Measurements from ENCODE around the gene SLC7A14. TPM values are rescaled to one million over a fixed set of nuclear protein-coding genes. Genes with fewer than 3 reads are reported as not detected.

The SLC7A14 gene
- total RNA-seq, 1 donor from 2014 or later, result not detected

DNA sequence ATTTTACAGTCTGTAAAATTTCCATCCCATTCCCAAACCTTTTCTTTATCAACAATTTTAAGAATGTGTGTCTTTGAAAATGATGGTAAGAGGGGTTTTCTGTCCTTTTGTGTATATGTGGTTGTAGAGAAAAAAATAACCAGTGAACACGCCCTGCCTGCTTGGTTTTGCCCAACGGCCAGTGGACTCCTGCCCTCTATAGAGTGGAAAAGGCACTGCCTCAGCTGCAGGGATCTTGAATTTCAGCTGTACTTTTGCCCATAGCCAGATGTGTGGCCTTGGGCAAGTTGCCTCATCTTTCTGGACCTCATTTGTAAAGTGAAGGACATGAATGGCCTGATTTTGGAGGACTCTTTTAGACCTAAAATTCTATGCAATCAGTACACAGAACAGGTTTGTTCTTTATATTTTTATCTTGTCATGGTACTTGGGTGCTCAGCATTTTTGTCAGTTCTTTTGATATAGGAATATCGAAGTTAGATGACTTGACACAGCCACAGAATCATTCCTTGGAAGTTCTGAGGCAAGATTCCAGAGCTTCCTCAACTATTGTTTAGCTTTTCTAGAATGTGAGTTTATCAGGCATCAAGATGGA, 86.2 kb downstream of the SLC7A14 start:
- intact Hi-C loops (cut with micrococcal nuclease), result no loop called here

DNA sequence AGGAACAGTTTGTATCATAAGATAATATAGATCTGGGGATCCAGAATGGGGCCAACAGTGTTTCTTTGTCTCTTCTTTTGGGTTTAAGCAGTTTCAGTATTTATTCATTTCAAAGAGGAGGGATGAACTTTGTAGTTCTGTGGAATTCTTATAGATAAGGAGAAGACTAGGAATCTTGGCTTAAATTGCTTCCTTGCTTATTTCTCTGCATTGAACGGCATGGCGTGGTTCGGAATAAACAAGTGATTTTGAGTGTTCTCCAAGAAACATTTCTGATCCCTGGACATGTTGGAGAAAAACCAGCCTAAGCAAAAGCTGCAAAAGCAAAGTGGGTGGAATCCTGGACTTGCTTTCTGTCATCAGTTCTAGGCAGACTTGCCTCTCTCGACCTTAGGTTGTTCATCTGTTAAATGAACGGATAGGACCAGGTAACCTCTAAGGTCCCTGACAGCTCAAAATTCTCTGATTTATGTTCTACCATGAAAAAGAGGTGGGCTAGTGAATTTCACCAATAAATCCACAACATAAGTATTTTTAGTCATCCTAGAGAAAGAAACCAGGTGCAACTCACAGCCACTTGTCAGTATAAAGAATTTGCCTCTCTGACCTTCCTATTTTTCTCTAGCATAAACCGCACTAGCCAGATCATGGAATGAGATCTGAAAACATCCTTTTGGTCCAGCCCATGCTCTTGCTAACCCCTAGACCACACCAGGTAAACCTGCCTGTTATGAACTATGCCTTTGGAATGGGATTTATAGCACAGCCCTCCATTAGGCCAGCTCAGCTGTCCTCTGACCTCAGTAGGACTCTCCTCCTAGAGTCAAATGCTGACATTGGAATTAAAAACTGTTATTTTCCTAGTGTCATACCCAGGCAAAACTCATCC, 88.4 kb downstream of the SLC7A14 start:
- intact Hi-C loops (cut with micrococcal nuclease), result no loop called here

DNA sequence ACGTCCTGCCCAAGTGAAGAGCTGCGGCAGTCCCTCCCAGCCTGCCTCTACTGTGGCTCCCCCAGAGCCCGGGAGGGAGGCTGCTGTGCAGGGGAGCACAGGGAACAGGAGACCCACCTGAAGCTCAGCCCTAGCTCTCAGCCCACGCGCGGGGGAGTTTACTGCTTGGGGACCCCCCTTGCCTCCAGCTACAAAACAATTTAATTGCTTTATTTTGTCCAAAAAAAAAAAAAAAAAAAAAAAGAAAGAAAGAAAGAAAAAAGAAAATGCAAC, 89.1 kb downstream of the SLC7A14 start:
- intact Hi-C loops (cut with micrococcal nuclease), result no loop called here

DNA sequence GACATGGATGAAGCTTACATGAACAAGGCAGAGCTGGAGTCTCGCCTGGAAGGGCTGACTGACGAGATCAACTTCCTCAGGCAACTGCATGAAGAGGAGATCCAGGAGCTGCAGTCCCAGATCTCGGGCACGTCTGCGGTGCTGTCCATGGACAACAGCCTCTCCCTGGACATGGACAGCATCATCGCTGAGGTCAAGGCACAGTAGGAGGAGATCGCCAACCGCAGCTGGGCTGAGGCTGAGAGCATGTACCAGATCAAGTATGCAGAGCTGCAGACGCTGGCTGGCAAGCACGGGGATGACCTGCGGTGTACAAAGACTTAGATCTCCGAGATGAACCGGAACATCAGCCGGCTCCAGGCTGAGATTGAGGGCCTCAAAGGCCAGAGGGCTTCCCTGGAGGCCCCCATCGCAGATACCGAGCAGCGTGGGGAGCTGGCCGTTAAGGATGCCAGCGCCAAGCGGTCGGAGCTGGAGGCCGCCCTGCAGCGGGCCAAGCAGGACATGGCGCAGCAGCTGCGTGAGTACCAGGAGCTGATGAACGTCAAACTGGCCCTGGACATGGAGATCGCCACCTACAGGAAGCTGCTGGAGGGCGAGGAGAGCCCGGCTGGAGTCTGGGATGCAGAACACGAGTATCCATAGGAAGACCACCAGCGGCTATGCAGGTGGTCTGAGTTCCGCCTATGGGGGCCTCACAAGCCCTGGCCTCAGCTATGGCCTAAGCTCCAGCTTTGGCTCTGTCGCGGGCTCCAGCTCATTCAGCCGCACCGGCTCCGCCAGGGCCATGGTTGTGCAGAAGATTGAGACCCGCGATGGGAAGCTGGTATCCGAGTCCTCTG, 89.6 kb downstream of the SLC7A14 start:
- intact Hi-C loops (cut with micrococcal nuclease), result no loop called here

DNA sequence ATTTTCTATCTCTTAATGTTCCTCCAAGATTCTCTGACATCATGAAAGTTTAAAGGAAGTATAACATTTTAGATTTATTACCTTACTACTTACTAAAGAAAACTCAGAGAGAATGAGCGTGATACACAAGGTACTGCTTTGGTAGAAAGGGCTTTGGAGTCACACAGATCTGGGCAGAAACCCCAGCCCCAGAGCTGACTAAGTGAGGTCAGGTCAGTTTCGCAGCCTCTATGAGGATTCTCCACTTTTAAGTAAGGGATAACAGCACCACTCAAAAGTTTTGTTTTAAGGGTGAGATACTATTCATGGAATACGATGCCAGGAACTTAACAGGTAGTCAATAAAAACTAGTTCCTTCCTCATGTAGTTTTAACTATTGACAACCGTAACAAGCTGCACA, 91.1 kb downstream of the SLC7A14 start:
- intact Hi-C loops (cut with micrococcal nuclease), result no loop called here

DNA sequence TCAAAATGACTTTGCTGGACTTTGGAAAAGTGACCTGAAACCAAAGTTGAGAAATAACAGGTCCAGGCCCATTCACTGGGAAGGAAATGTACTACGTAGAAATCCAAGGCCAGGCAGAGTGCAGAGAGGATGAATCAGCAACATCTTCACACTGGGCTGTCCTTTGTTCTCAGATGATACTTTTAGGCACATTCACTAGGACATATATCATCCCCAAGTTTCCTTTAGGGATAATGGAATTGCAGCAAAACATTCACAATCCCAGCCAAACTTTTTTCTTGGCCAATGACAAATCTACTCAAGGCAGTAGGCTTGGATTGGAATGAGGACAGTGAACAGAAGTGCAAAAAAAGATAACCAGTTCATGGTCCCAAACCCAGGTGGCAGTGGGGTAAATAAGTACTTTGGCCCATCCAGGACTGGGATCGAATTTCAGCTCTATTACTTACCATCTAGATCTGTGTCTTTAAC, 92.1 kb downstream of the SLC7A14 start:
- intact Hi-C loops (cut with micrococcal nuclease), result no loop called here

DNA sequence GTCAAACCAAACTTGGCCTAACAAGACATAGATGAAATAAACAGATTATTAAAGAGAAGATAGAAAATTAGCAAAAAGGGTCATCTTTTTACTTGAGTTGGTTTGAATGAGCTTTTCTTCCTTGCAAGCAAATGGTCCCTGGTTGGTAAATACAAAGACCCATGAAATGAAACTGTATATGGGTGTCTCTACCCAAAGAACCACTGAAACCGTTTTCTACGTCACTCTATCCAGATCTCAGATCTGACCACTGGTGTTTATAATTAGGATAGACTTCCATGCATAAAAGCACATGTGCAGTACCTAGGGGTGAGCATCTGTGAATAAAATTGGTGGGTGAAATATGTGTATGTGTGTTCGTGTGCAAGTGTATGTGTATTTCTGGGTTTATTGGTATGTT, 94.0 kb downstream of the SLC7A14 start:
- intact Hi-C loops (cut with micrococcal nuclease), result no loop called here

DNA sequence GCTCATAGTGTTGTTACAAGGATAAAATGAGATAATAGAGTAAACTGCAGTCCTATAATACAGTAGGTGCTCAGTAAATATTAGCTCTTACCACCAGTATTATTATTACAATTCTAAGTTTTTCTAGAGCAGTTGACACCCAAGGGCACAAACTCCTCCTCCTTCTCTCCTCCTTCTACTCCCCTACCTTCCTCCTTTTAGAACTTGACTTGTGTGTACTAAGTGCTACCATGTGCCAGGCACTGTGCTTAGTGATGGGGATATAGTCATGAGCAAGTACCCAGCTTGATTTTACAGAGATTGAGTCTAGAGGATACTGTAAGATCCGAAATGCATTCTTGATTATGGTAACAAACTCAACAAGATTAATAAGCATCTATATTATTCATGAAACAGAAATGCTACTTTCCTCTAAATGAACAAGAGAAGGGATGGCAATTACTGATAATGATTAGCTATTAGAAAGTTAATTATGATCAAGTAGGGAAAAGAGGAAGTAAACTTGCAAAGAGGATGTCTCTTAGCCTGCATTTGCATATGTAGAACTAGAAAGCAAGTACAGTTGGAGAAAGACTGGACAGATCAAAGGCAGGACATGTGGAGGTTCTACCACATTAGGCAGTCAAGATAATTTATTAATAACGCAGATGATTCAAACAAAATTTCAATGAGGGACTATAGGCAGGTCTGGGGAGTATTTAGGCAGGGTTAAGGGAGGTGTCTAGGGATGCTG, 94.9 kb downstream of the SLC7A14 start:
- intact Hi-C loops (cut with micrococcal nuclease), result no loop called here

DNA sequence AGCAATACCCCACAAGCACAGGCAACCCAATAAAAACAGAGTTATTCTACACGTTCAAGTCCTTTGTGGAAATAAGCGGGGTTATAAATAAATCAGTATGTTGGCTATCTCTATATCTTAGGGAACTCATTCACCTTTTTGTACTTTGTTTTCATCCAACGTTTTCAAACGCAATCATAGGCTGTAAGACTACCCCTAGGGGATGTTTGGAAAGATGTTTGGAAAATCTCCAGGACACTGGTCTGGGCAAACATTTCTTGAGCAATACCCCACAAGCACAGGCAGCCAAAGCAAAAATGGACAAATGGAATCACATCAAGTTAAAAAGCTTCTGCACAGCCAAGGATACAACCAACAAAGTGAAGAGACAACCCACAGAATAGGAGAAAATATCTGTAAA, 97.1 kb downstream of the SLC7A14 start:
- intact Hi-C loops (cut with micrococcal nuclease), result no loop called here

DNA sequence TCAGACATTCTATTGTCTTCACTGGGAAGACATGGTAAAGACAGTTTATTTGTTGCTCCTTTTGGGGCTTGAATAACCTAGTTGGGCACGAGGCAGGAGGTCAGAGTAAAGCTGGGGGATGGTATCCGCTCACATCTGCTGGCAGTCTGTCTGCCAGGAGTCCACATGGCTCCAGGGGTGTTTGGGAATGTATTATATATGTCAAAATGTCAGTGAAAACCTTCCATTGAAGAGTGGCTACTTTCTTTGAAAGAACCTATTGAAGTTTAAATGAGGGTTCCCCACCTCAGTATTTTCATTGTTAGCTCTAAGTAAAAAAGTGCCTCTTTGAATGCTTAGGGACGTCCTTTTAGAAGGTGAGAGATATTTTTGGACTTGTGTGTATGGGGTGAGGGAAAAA, 98.8 kb downstream of the SLC7A14 start:
- intact Hi-C loops (cut with micrococcal nuclease), result no loop called here

DNA sequence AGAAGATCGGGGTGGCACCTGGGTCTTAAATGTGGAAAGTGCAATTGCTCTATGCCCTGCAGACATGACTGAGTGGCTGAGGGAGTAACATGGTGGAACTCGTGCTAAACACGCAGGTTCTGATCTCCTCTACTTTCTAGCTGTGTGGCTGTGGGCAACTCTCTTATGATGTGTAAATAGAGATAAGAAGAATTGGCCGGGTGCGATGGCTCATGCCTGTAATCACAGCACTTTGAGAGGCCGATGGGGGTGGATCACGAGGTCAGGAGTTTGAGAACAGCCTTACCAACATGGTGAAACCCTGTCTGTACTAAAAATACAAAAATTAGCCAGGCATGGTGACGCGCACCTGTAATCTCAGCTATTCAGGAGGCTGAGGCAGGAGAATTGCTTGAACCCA, 99.5 kb downstream of the SLC7A14 start:
- intact Hi-C loops (cut with micrococcal nuclease), result no loop called here

DNA sequence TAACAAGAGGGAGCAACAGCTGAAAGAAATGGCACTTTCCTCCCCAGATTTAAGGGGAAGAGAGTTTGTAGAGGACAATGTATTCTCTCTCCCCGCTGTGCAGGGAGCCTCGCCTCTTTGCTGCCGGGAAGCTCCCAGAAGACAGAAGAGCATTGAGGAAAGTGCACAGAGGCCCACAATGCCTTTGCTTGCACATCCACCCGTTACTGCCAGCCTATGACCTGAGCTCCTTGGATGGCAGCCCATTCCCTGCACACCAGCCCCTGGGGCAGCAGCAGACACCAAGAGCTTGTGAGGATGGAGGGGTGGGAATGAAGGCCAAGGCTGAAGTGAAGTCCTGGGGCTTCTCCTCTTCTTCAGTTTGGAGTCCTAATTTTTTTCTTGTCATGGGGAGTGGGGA, 100.2 kb downstream of the SLC7A14 start:
- intact Hi-C loops (cut with micrococcal nuclease), result no loop called here

DNA sequence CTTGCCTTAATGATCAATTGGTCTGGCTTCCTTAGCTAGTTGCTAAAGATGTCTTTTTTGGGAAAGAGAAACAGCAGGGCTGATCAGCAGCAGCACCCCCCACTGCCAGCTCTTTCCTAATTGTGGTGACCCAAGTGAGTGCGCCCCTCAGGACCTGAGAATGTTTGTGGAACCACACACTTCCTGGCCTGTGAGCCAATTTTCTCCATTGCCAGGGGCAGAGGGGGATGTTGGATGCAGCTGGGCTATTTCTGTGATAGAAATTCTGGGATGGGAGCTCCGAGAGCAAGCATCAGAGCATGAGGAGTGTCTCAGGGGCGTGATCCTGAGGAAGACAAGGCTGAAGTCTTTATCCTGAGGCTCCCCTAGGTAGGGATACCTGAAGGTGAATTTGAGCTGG, 100.6 kb downstream of the SLC7A14 start:
- intact Hi-C loops (cut with micrococcal nuclease), result no loop called here

DNA sequence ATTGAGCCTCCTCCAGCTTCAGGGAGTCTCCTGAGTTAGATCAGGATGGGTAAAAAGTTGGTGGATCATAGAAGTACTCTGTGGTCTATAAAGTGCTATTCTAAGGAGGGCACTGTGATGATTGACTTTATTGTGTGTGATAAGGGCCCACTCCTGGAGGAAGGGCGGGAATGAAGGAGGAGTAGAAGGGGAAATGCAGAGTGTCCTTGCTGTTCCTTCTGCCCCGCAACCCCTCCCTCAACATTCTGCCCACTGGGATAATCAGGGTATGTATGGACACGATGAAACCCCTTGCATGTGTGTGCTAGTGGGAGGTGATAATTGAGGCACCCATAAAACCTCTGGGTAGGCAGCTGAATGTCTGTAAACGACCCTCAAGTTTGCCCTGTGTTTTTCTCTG, 101.0 kb downstream of the SLC7A14 start:
- intact Hi-C loops (cut with micrococcal nuclease), result no loop called here

DNA sequence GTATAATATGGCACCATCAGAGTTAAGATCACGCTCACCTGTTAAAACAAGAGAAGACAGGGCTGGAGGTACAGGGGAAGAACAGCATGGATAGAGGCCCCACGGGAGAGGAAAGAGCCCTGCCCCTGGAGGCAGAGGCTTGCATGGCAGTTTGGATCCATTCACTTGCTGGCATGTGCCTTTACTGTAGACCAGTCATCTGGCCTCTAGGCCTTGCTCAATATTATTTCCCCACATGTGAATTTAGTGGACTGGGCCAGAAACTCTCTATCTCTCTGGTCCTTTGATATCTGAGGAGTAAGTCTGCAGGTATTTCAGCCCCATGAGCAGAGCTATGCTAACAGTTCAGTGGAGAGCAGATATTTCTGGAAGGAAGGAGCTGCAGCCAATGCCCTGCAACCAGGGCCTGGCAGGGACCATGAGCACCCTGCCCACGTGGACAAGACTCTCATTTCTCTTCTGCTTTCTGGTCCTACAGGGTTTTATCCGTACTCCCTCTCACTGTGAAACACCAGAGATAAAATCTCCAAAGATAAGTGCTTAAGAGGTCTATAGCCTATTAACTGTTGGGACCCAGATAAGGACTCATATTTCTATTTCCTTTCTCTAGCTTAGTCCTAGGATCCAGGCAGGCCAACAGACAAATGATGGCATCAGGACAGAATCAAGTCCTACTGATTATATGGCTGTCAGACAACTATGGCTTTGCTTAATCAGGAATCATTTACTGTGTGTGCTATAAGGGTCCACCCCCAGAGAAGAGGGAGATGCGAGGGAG, 102.2 kb downstream of the SLC7A14 start:
- intact Hi-C loops (cut with micrococcal nuclease), result no loop called here

DNA sequence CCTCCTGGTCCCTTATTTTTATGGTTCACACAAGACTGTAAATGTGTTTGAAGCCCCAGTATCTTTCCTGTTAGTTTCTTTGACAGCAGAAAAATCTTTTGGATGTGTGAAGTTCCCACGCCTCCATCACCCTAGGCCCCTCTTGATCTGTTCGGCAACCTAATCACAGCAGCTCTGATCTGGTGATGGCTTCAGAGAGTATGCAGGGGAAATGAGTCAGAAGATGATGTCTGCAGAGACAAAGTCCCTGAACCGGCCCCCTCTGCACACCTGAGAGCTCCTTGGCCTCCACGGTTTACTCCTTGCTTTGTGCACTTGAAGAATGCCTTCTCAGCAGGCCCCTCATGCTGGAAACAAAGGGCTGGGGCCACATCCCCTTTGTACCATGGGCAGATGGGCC, 103.7 kb downstream of the SLC7A14 start:
- intact Hi-C loops (cut with micrococcal nuclease), result no loop called here

DNA sequence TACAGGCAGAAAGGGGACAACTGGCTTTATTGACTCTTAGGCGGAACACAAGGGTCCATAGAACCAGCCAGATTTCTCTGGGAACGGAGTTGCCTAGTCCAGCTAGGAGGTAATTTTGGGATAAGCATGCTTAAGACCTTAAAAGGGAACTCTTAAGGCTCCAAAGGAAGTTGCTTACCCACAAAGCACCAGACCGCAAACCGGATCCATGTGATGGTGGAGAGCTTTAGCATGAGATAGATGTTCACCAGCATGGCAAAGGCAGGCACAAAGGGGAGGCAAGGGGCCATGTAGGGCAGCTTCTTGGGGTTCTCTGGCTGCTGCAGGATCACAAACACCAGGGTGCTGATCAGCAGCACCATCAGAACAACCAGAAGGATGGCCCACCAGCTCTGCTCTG, 105.8 kb downstream of the SLC7A14 start:
- intact Hi-C loops (cut with micrococcal nuclease), result no loop called here

DNA sequence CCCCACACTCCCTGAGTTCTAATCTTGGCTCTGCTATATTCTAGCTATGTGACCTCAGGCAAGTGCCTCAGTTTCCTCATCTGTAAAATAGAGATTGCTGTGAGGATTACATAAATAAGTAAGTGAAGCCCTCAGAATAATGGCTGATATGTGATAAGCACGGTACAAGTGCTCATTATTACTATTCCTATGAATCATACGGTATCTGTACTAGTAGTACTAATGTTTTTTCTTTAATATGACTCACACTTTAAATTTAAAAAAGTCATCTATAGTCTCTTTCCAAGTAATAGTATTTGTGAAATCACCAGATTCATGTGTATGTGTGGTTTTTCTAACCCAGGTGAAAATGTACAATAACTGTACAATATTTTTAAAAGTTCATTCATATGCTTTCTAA, 108.5 kb downstream of the SLC7A14 start:
- intact Hi-C loops (cut with micrococcal nuclease), result no loop called here

DNA sequence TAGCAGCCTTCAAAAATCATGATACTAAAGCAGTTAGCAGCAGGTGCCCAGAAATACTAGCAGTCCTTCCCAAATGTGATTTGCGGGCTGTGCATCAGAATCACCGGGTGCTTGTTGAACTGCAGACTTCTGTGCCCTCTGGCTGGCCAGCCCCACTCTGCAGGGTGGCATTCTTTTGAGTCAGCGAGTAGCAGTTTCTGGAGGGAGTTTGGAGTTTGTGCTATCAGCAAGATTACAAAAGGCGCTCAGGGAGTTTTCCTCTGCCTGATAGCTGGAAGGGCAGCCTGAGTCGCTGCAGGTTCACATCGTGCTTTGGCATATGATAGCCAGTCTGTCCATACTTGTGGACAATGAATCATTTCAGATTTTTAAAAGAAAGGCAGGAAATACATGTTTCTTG, 109.6 kb downstream of the SLC7A14 start:
- intact Hi-C loops (cut with micrococcal nuclease), result no loop called here

DNA sequence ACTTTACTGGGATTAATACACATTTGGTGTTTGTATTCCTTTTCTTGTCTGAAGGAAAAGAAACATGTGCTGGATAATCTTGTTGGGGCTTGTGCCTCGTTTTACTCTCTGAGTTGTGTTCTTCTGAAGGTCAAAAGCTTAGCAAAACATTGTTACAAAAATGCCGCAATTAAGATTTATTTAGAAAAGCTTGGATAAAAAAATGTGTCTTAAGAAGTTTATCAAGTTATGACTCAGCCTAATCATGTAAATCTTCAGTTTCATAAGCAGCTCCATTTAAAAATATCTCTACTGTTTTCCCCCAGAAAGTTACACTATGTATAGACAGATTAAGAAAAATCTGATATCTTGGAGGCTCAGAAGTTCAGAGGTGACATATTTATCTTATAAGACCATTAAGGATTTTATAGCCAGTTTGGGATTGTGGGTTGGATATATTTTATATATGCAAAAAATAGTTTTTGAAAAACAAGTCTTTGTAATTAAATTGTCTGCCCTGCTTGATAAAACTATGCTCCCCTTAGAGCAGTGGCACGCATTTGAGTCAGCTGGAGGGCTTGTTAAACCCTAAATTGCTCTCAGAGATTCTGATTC, 110.7 kb downstream of the SLC7A14 start:
- intact Hi-C loops (cut with micrococcal nuclease), result no loop called here

Measured in T-helper 1 cell treated with Interleukin-12 subunit alpha and Interleukin-12 subunit beta and Interleukin-4 antibody, amounts not matched to agents 30 ng/mL and 1 ng/mL, for 36 hours (primary cell).